Heart right ventricle (tissue), 16 donors: Measurements from ENCODE around the gene MYRF. TPM values are rescaled to one million over a fixed set of nuclear protein-coding genes. Genes with fewer than 3 reads are reported as not detected.

ENCODE experiments used
- ATAC-seq, 8 donors: fragments of 200-7000 bp; cut with Tn5 transposase; one replicate each; pipeline ENCODE4 v1.9.1; 2020; ENCODE audit warnings: mild to moderate bottlenecking in 8 of 8, moderate library complexity in 8 of 8, moderate number of reproducible peaks in 1 of 8
- DNase-seq, 2 donors: peaks; one replicate each; pipeline ENCODE4 v3.0.0-alpha.2; 2020
- H3K27ac ChIP-seq, 10 donors: fragments of 200-600 bp; sonication (generic) in 2 of 10; one replicate each; pipeline versions ENCODE4 v1.5.0 to v1.8.0; 2020 to 2022; ENCODE audit warnings: mild to moderate bottlenecking in 3 of 10
- H3K27me3 ChIP-seq, 7 donors: fragments of 200-600 bp; one replicate each; pipeline ENCODE4 v1.8.0; 2021 to 2022; ENCODE audit warnings: mild to moderate bottlenecking in 2 of 7
- H3K36me3 ChIP-seq, 9 donors: fragments of 200-600 bp; sonication (generic) in 1 of 9; one replicate each; pipeline versions ENCODE4 v1.5.0 to v1.8.0; 2020 to 2022; ENCODE audit warnings: mild to moderate bottlenecking in 2 of 9
- H3K4me1 ChIP-seq, 9 donors: fragments of 200-600 bp; sonication (generic) in 1 of 9; one replicate each; pipeline versions ENCODE4 v1.5.0 to v1.8.0; 2020 to 2022; ENCODE audit warnings: mild to moderate bottlenecking in 4 of 9
- H3K4me3 ChIP-seq, 10 donors: fragments of 200-600 bp; sonication (generic) in 2 of 10; one replicate each; pipeline versions ENCODE4 v1.5.0 to v1.8.0; 2020 to 2022; ENCODE audit warnings: mild to moderate bottlenecking in 7 of 10, moderate library complexity in 2 of 10
- H3K9me3 ChIP-seq, 11 donors: fragments of 200-600 bp in 10 of 11; sonication (generic) in 2 of 11; one replicate each; pipeline versions ENCODE4 v1.5.0 to v1.8.0; 2013 to 2022; ENCODE audit warnings: mild to moderate bottlenecking in 2 of 11, control low read depth in 1 of 11, moderate library complexity in 1 of 11
- WGBS, 2 donors: extraction: QIAGEN DNeasy Blood & Tissue Kit; methylation state at CpG; one replicate each; pipeline ENCODE4 v1.1.7; 2013; ENCODE audit warnings: inconsistent platforms in 1 of 2; 5-methylcytosine and 5-hydroxymethylcytosine counted together
- intact Hi-C, 10 donors: fragments of 100-400 bp; cut with DNase I; formaldehyde crosslinking; loops; one replicate each; pipeline versions ENCODE4 v1.11.1 to v1.14.2; 2022
- polyA plus RNA-seq, 2 donors: library from polyadenylated mRNA; stranded (reverse); fragments of 200-250 nt; gene quantifications; one replicate each; pipeline ENCODE4 v1.2.3, GENCODE V29; 2013
- total RNA-seq, 10 donors: library from RNA; stranded (reverse); fragmentation: NEBNext Ultra II Directional in 3 of 10; extraction: Animal tissue kit (Norgen Biotek cat#: 25700) in 3 of 10; gene quantifications; one replicate each; pipeline versions ENCODE4 v1.2.1 to v1.2.4, GENCODE V29; 2021 to 2023
- TF ChIP-seq, protein P1 (sequence below), 9 donors: fragments of 200-600 bp; sonication (generic) in 2 of 9; IDR thresholded peaks; one replicate each; pipeline versions ENCODE4 v1.5.0 to v1.8.0; 2021 to 2022; ENCODE audit warnings: antibody characterized with exemption in 9 of 9, mild to moderate bottlenecking in 5 of 9, moderate library complexity in 1 of 9
- donor health status: Arrhythmogenic right ventricular cardiomyopathy.
- donor health status: ischemic (EF 13 %, LVEDD 7.1; RV severe dilation, severe dysfunction).
- donor health status: healthy with polysubstance abuse.
- donor health status: DM: no; HTN: yes; CAD: no.
- donor health status: DM: no; HTN: no; CAD: no.
- donor health status: ischemic (EF 25% LVEDD 6.9; RV normal size, moderate dysfunction).
- donor health status: ischemic (EF 25% LVEDD 5.7; RV mildly dilated, moderate dysfunction).
- donor health status: healthy.
- donor health status: DM: yes; HTN: yes; CAD: no.
- donor health status: Ischemic cardiomyopathy.
- donor health status: ischemic (EF 35%, LVEDD 5.7; RV mildly dilated, moderate dysfunction).
- donor health status: nonischemic (EF 11% LVEDD 7.7; RV severe dilation, severe dysfunction).
- donor health status: DM: yes; HTN: yes; CAD: no.
- donor health status: PGD.
- donor health status: ischemic (EF 29% LVEDD 5.4; RV normal size, mild dysfunction).
- donor health status: nonischemic (EF 23%, LVEDD 6.1; RV moderate dilation, normal function).

Gene MYRF
- total and polyA plus RNA-seq, 12 donors = 0.13 to 1.2 (median 0.26) TPM

DNA sequence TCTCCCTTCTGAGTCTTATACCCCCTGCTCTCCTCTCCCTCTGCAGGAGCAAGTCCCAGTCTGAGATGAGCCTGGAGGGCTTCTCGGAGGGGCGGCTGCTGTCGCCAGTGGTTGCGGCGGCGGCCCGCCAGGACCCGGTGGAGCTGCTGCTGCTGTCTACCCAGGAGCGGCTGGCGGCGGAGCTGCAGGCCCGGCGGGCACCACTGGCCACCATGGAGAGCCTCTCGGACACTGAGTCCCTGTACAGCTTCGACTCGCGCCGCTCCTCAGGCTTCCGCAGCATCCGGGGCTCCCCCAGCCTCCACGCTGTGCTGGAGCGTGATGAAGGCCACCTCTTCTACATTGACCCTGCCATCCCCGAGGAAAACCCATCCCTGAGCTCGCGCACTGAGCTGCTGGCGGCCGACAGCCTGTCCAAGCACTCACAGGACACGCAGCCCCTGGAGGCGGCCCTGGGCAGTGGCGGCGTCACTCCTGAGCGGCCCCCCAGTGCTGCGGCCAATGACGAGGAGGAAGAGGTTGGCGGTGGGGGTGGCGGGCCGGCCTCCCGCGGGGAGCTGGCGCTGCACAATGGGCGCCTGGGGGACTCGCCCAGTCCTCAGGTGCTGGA, 8.8 kb upstream of the MYRF start:
- intact Hi-C loops = no loop called here
- no peak overlapping the region for H3K4me3 ChIP-seq
- 90 to 92% methylated on average over 41 to 42 of the region's 42 CpGs for WGBS, 2 donors
- no peaks in the 10 kb centered on the region for H3K9me3 ChIP-seq
- no peak overlapping the region for H3K27ac ChIP-seq
- TF ChIP-seq, protein P1, sequence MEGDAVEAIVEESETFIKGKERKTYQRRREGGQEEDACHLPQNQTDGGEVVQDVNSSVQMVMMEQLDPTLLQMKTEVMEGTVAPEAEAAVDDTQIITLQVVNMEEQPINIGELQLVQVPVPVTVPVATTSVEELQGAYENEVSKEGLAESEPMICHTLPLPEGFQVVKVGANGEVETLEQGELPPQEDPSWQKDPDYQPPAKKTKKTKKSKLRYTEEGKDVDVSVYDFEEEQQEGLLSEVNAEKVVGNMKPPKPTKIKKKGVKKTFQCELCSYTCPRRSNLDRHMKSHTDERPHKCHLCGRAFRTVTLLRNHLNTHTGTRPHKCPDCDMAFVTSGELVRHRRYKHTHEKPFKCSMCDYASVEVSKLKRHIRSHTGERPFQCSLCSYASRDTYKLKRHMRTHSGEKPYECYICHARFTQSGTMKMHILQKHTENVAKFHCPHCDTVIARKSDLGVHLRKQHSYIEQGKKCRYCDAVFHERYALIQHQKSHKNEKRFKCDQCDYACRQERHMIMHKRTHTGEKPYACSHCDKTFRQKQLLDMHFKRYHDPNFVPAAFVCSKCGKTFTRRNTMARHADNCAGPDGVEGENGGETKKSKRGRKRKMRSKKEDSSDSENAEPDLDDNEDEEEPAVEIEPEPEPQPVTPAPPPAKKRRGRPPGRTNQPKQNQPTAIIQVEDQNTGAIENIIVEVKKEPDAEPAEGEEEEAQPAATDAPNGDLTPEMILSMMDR (IDR thresholded peaks at IDR 0.05) = no peak
- H3K36me3 ChIP-seq = peaks cover 0 to 49% (median 8%) of the 10 kb centered on the region in 9 donors
- ATAC-seq = no peak
- DNase-seq = no peak
- peaks cover 0 to 12% (median 5%) of the 10 kb centered on the region in 9 donors for H3K4me1 ChIP-seq
- H3K27me3 ChIP-seq = no peaks in the 10 kb centered on the region

DNA sequence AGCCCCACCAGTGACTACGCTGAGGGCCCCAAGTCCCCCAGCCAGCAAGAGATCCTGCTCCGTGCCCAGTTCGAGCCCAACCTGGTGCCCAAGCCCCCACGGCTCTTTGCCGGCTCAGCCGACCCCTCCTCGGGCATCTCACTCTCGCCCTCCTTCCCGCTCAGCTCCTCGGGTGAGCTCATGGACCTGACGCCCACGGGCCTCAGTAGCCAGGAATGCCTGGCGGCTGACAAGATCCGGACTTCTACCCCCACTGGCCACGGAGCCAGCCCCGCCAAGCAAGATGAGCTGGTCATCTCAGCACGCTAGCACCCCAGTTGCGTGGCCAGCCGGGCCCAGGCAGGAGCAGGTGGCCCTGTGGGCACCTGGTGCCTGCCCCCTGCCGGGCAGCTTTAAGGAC, 8.3 kb upstream of the MYRF start:
- no peak for ATAC-seq
- Histone ChIP-seq H3K36me3 (peaks cover 0 to 46% (median 8%) of the 10 kb centered on the region in 9 donors), H3K9me3 (no peaks in the 10 kb centered on the region), H3K4me1 (peaks cover 0 to 12% (median 5%) of the 10 kb centered on the region in 9 donors), H3K27me3 (no peaks in the 10 kb centered on the region), H3K4me3 (no peak overlapping the region), H3K27ac (no peak overlapping the region)
- DNase-seq = no peak
- intact Hi-C loops = no loop called here
- TF ChIP-seq, protein P1 (IDR thresholded peaks at IDR 0.05) = no peak
- 89 to 90% methylated on average over 20 of the region's 20 CpGs for WGBS, 2 donors

DNA sequence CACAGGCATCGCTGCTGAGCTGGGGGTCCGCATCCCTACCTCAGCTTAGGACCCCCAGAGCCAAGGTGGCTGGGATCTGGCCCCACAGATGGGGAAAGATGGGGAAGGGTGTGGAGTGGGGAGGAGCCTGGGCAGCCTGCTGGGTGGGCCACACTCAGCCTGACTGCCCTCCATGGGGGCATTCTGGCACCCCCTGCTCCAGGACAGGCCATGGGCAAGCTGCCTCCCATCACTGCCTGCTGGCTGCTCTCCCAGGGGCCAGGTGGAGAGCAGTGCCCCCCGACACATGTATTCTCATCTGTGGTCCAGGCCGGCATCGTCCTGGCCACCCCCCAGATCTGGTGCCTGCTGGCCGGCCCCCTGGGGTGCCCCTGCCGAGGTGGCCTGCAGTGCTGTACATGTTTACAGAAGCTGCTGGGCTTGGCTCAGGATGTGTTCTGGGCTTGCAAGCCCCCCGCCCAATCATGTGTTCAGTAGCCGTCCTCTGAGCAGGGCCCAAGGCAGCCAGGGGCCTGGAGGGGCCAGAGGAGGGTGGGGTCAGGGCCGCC, 7.8 kb upstream of the MYRF start:
- TF ChIP-seq, protein P1 (IDR thresholded peaks at IDR 0.05) = no peak
- DNase-seq (no peak), ATAC-seq (no peak)
- intact Hi-C loops = loop anchor here in 2 of 10 donors (5.0 kb wide), 1 partner anchor 363 kb away; no protein-coding TSS in a partner anchor
- H3K27ac ChIP-seq = no peak overlapping the region
- peaks cover 0 to 41% (median 8%) of the 10 kb centered on the region in 9 donors for H3K36me3 ChIP-seq
- peaks cover 0 to 3% (median 0%) of the 10 kb centered on the region in 7 donors for H3K27me3 ChIP-seq
- H3K4me3 ChIP-seq = no peak overlapping the region
- H3K9me3 ChIP-seq = no peaks in the 10 kb centered on the region
- peaks cover 0 to 13% (median 5%) of the 10 kb centered on the region in 9 donors for H3K4me1 ChIP-seq
- 86 to 97% methylated on average over 10 of the region's 10 CpGs for WGBS, 2 donors

DNA sequence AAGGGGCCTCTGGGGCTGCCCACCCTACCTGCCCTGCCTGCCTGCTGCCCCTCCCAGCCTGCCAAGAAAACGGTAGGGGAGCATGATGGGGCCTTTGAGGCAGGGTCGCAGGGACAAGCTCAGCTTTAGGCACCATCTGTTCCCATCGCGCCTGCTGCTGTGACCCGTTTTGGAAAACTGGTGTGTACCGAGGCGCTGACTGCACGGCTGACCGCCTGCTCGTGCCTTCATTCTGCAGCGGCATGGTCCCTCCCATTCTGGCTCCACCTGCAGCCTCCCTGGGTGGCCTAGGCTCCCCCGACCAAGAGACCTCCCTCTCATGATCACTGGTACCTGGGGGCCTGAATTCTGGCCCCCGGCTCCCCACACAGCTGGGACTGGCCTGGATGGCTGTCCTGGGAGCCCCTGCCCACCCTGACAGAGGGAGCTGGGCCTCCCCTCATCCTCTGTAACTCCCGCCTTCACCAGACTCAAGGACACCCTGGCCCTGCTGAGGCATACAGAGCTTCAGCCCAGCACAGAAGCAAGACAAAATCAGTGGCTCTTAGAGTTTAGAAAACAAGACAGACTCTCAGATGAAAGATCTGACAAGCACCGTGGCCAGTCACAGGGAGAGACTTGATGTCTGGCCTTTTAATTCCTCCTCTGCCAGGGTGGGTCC, 6.5 kb upstream of the MYRF start:
- TF ChIP-seq, protein P1 (IDR thresholded peaks at IDR 0.05) = no peak
- ATAC-seq (no peak), DNase-seq (no peak)
- intact Hi-C loops = loop anchor here in 2 of 10 donors (5.0 kb wide), 1 partner anchor 361 kb away; no protein-coding TSS in a partner anchor
- Histone ChIP-seq H3K36me3 (peaks cover 0 to 31% (median 8%) of the 10 kb centered on the region in 9 donors), H3K27me3 (peaks cover 0 to 9% (median 0%) of the 10 kb centered on the region in 7 donors), H3K9me3 (no peaks in the 10 kb centered on the region), H3K4me3 (no peak overlapping the region), H3K4me1 (peaks cover 0 to 17% (median 5%) of the 10 kb centered on the region in 9 donors), H3K27ac (no peak overlapping the region)
- WGBS, 2 donors = 78 to 79% methylated on average over 15 of the region's 15 CpGs
